OCI-LY1 (cell line): ENCODE data around the gene TTLL11.

Experiments used
- CTCF ChIP-seq: fragments of 200-600 bp; sonication (generic), shearing (Covaris generic); IDR thresholded peaks from 2 replicates; pipeline ENCODE4 v1.5.1; 2017; ENCODE audit warnings: mild to moderate bottlenecking, antibody characterized with exemption, low read length, moderate library complexity, mixed read lengths
- EZH2 ChIP-seq: fragments of 200-600 bp; sonication (generic), shearing (Covaris generic); IDR thresholded peaks from 2 replicates; pipeline ENCODE4 v1.8.0; 2017; ENCODE audit warnings: borderline replicate concordance, mixed run types, mild to moderate bottlenecking, antibody characterized with exemption, low read length, moderate library complexity, mixed read lengths

- TF ChIP-seq CTCF (no peak), EZH2 (no peak)
These were observed 143.7 kb downstream of the TTLL11 start for GRCh38 chr9:121949364-121949763.
